ENCODE measurements around the gene PEDS1. TPM values are rescaled to one million over a fixed set of nuclear protein-coding genes. Genes with fewer than 3 reads are reported as not detected.
A peak's percentile ranks its signal among the peaks of the same experiment; 100 is the strongest.

Gene PEDS1
- total RNA-seq, 1 donor from 2014 or later, result 44.1 TPM

GRCh38 chr20:50196896-50197295 lies 43.4 kb upstream of the PEDS1 start:
- DNase-seq (ENCODE audit: low read depth) (no peak), FAIRE-seq (no peak)
- Histone ChIP-seq H2AFZ (ENCODE audit: low read depth, low read length) (no peak overlapping the region), H3K9me3 (ENCODE audit: insufficient read depth, low read depth, low read length) (peaks cover 3% of the 10 kb centered on the region), H3K36me3 (ENCODE audit: insufficient read depth, low read length) (no peaks in the 10 kb centered on the region), H3K9ac (ENCODE audit: low read length) (no peak overlapping the region), H3K79me2 (ENCODE audit: insufficient read depth, low read length) (peaks cover 29% of the 10 kb centered on the region), H3K4me1 (ENCODE audit: insufficient read depth, low read length) (peaks cover 19% of the 10 kb centered on the region), H3K27me3 (ENCODE audit: insufficient read depth, low read length) (no peaks in the 10 kb centered on the region), H4K20me1 (ENCODE audit: insufficient read depth, low read length) (peaks cover 33% of the 10 kb centered on the region), H3K27ac (ENCODE audit: low read depth, low read length) (no peak overlapping the region), H3K4me3 (ENCODE audit: insufficient read depth, low read depth, low read length) (no peak overlapping the region), H3K4me2 (ENCODE audit: low read length) (no peak overlapping the region)
- Mint-ChIP-seq H3K27me3 (ENCODE audit: low read depth, unreplicated experiment) (no peaks in the 10 kb centered on the region), H3K9me3 (ENCODE audit: unreplicated experiment) (peaks cover 3% of the 10 kb centered on the region), H3K27ac (ENCODE audit: unreplicated experiment) (no peak overlapping the region), H3K36me3 (ENCODE audit: low read depth, unreplicated experiment) (peaks cover 11% of the 10 kb centered on the region), H3K4me1 (ENCODE audit: low read depth, unreplicated experiment) (peaks cover 18% of the 10 kb centered on the region), H3K4me3 (ENCODE audit: unreplicated experiment) (peak overlapping the region; percentile 22)
- TF ChIP-seq EZH2 (IDR thresholded peaks at IDR 0.05; ENCODE audit: insufficient read depth, low read length), result no peak
- TF ChIP-seq, protein P1, sequence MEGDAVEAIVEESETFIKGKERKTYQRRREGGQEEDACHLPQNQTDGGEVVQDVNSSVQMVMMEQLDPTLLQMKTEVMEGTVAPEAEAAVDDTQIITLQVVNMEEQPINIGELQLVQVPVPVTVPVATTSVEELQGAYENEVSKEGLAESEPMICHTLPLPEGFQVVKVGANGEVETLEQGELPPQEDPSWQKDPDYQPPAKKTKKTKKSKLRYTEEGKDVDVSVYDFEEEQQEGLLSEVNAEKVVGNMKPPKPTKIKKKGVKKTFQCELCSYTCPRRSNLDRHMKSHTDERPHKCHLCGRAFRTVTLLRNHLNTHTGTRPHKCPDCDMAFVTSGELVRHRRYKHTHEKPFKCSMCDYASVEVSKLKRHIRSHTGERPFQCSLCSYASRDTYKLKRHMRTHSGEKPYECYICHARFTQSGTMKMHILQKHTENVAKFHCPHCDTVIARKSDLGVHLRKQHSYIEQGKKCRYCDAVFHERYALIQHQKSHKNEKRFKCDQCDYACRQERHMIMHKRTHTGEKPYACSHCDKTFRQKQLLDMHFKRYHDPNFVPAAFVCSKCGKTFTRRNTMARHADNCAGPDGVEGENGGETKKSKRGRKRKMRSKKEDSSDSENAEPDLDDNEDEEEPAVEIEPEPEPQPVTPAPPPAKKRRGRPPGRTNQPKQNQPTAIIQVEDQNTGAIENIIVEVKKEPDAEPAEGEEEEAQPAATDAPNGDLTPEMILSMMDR (IDR thresholded peaks at IDR 0.05; ENCODE audit: insufficient read depth, low read depth, low read length), result no peak

DNA sequence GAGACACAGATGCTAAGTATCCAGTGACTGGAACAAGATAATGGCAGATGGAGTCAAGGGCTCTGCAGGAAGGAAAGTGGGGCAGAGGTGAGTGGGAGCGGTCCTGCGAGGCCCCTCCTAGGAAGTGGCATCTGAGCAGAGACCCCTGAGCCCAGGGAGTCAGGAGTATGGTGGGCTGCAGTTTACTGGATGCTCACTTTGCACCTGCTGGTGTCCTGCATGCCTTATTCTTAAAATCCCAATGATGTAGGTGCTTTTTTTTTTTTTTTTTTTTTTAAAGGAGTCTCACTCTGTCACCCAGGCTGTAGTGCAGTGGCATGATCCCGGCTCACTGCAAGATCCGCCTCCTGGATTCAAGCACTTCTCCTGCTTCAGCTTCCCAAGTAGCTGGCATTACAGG lies 42.7 kb upstream of the PEDS1 start:
- Histone ChIP-seq H4K20me1 (ENCODE audit: insufficient read depth, low read length) (peaks cover 33% of the 10 kb centered on the region), H3K4me1 (ENCODE audit: insufficient read depth, low read length) (peaks cover 19% of the 10 kb centered on the region), H2AFZ (ENCODE audit: low read depth, low read length) (no peak overlapping the region), H3K4me2 (ENCODE audit: low read length) (no peak overlapping the region), H3K9ac (ENCODE audit: low read length) (no peak overlapping the region), H3K4me3 (ENCODE audit: insufficient read depth, low read depth, low read length) (no peak overlapping the region), H3K27ac (ENCODE audit: low read depth, low read length) (no peak overlapping the region), H3K36me3 (ENCODE audit: insufficient read depth, low read length) (no peaks in the 10 kb centered on the region), H3K27me3 (ENCODE audit: insufficient read depth, low read length) (no peaks in the 10 kb centered on the region), H3K79me2 (ENCODE audit: insufficient read depth, low read length) (peaks cover 34% of the 10 kb centered on the region), H3K9me3 (ENCODE audit: insufficient read depth, low read depth, low read length) (peaks cover 3% of the 10 kb centered on the region)
- DNase-seq (ENCODE audit: low read depth) (no peak), FAIRE-seq (no peak)
- no peak overlapping the region for H3K27ac Mint-ChIP-seq (ENCODE audit: unreplicated experiment)
- H3K36me3 Mint-ChIP-seq (ENCODE audit: low read depth, unreplicated experiment), result peaks cover 11% of the 10 kb centered on the region
- no peak for TF ChIP-seq EZH2 (IDR thresholded peaks at IDR 0.05; ENCODE audit: insufficient read depth, low read length)
- TF ChIP-seq, protein P1 (IDR thresholded peaks at IDR 0.05; ENCODE audit: insufficient read depth, low read depth, low read length), result no peak
- H3K4me3 Mint-ChIP-seq (ENCODE audit: unreplicated experiment), result no peak overlapping the region
- H3K27me3 Mint-ChIP-seq (ENCODE audit: low read depth, unreplicated experiment), result no peaks in the 10 kb centered on the region
- H3K9me3 Mint-ChIP-seq (ENCODE audit: unreplicated experiment), result peaks cover 3% of the 10 kb centered on the region
- H3K4me1 Mint-ChIP-seq (ENCODE audit: low read depth, unreplicated experiment), result peaks cover 18% of the 10 kb centered on the region

- peaks cover 3% of the 10 kb centered on the region for H3K9me3 ChIP-seq (ENCODE audit: insufficient read depth, low read depth, low read length)
- Mint-ChIP-seq H3K36me3 (ENCODE audit: low read depth, unreplicated experiment) (peaks cover 11% of the 10 kb centered on the region), H3K4me3 (ENCODE audit: unreplicated experiment) (no peak overlapping the region), H3K9me3 (ENCODE audit: unreplicated experiment) (peaks cover 3% of the 10 kb centered on the region), H3K27me3 (ENCODE audit: low read depth, unreplicated experiment) (no peaks in the 10 kb centered on the region), H3K4me1 (ENCODE audit: low read depth, unreplicated experiment) (peaks cover 18% of the 10 kb centered on the region), H3K27ac (ENCODE audit: unreplicated experiment) (peak overlapping the region; percentile 47)
- no peak overlapping the region for H3K4me2 ChIP-seq (ENCODE audit: low read length)
- TF ChIP-seq, protein P1 (IDR thresholded peaks at IDR 0.05; ENCODE audit: insufficient read depth, low read depth, low read length), result no peak
- FAIRE-seq (no peak), DNase-seq (ENCODE audit: low read depth) (no peak)
- H4K20me1 ChIP-seq (ENCODE audit: insufficient read depth, low read length), result peaks cover 33% of the 10 kb centered on the region
- no peaks in the 10 kb centered on the region for H3K27me3 ChIP-seq (ENCODE audit: insufficient read depth, low read length)
- no peaks in the 10 kb centered on the region for H3K36me3 ChIP-seq (ENCODE audit: insufficient read depth, low read length)
- H3K79me2 ChIP-seq (ENCODE audit: insufficient read depth, low read length), result peaks cover 34% of the 10 kb centered on the region
- no peak overlapping the region for H3K4me3 ChIP-seq (ENCODE audit: insufficient read depth, low read depth, low read length)
- H3K27ac ChIP-seq (ENCODE audit: low read depth, low read length), result no peak overlapping the region
- H2AFZ ChIP-seq (ENCODE audit: low read depth, low read length), result no peak overlapping the region
- no peak overlapping the region for H3K9ac ChIP-seq (ENCODE audit: low read length)
- peaks cover 19% of the 10 kb centered on the region for H3K4me1 ChIP-seq (ENCODE audit: insufficient read depth, low read length)
Measured at GRCh38 chr20:50195524-50196120, 42.1 kb upstream of the PEDS1 start.
